Activated naive CD8-positive, alpha-beta T cell treated with anti-CD3 and anti-CD28 coated beads, Interleukin-2, amount 50 U/mL, for 16 hours (primary cell): Measurements from ENCODE around the gene MTFR2.

Source experiments
- DNase-seq: peaks from one replicate; pipeline ENCODE4 v3.0.0-alpha.2; 2020; ENCODE audit warnings: low read depth, low spot score

MTFR2 gene

GRCh38 chr6:136249811-136250685, at the start of gene MTFR2:
Gene MTFR2, minus strand, starts transcription at chr6:136250311. Its CDS starts 1,212 bp downstream, at chr6:136249099.
- DNase-seq: peak; percentile 80

- DNase-seq: no peak
Measured at GRCh38 chr6:136294621-136295020, 44.5 kb upstream of the MTFR2 start.

- DNase-seq: peak; percentile 31
Measured at GRCh38 chr6:136290410-136291010, 40.4 kb upstream of the MTFR2 start.

- peak; percentile 97 for DNase-seq
Measured at GRCh38 chr6:136289579-136290409, 39.7 kb upstream of the MTFR2 start, which contains the start of gene BCLAF1. Gene BCLAF1, minus strand, starts transcription at chr6:136289846. Its CDS starts 9,980 bp downstream, at chr6:136279866.

- peak; percentile 79 for DNase-seq
Measured at GRCh38 chr6:136289327-136289578, 39.1 kb upstream of the MTFR2 start.

GRCh38 chr6:136288566-136289326, 38.6 kb upstream of the MTFR2 start:
- DNase-seq: peak; percentile 65

GRCh38 chr6:136284909-136285308, 34.8 kb upstream of the MTFR2 start:
- no peak for DNase-seq

GRCh38 chr6:136282906-136283305, 32.8 kb upstream of the MTFR2 start:
- DNase-seq: no peak

GRCh38 chr6:136280032-136280609, 30.0 kb upstream of the MTFR2 start:
- DNase-seq: no peak

- no peak for DNase-seq
Measured at GRCh38 chr6:136274062-136274461, 24.0 kb upstream of the MTFR2 start.

- no peak for DNase-seq
Measured at GRCh38 chr6:136265101-136265500, 15.0 kb upstream of the MTFR2 start.

GRCh38 chr6:136262940-136263339, 12.8 kb upstream of the MTFR2 start:
- DNase-seq: no peak

- DNase-seq: no peak
Measured at GRCh38 chr6:136254851-136255466, 4.8 kb upstream of the MTFR2 start.

- DNase-seq: no peak
Measured at GRCh38 chr6:136253734-136254133, 3.6 kb upstream of the MTFR2 start.

GRCh38 chr6:136252441-136252840, 2.3 kb upstream of the MTFR2 start:
- DNase-seq: no peak

- no peak for DNase-seq
Measured at GRCh38 chr6:136251394-136251793, 1.3 kb upstream of the MTFR2 start.

GRCh38 chr6:136250686-136251008, 536 bp upstream of the MTFR2 start:
- DNase-seq: no peak

- DNase-seq: no peak
Measured at GRCh38 chr6:136249336-136249735, 775 bp downstream of the MTFR2 start.

- DNase-seq: no peak
Measured at GRCh38 chr6:136244061-136244616, 6.0 kb downstream of the MTFR2 start.

GRCh38 chr6:136236466-136237293, 13.4 kb downstream of the MTFR2 start:
- DNase-seq: no peak
